ENCODE results near the gene LRRC71.

DNA sequence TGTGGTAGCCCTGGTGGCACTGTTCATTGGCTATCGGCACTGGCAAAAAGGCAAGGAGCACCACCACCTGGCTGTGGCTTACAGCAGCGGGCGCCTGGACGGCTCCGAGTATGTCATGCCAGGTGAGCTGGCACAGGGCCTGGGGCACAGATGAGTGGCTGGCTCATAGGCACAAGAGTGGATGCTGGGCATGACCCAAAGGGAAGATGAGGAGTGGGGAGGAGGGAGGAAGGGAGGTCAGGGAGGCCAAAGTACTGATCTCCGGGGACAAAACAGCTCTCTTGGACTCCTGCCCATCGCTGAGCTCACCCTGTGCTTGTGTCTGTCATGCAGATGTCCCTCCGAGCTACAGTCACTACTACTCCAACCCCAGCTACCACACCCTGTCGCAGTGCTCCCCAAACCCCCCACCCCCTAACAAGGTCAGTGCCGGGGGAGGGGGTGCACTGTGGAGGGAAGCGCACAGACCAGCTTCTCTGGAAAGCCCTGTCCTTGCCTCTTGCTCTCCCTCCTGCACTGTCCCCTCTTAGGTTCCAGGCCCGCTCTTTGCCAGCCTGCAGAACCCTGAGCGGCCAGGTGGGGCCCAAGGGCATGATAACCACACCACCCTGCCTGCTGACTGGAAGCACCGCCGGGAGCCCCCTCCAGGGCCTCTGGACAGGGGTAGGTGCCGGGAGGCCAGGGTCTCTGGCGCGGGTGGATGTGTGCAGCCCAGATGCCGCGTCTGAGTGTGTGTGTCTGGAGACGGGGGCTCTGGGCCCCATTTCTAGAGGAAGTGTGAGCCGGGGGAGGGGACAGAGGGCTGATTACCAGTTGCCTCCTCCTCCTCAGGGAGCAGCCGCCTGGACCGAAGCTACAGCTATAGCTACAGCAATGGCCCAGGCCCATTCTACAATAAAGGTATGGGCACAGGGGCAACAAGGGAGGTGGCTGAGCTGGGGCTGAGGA is 7.3 kb upstream of the LRRC71 start:
- TF ChIP-seq, protein P1, sequence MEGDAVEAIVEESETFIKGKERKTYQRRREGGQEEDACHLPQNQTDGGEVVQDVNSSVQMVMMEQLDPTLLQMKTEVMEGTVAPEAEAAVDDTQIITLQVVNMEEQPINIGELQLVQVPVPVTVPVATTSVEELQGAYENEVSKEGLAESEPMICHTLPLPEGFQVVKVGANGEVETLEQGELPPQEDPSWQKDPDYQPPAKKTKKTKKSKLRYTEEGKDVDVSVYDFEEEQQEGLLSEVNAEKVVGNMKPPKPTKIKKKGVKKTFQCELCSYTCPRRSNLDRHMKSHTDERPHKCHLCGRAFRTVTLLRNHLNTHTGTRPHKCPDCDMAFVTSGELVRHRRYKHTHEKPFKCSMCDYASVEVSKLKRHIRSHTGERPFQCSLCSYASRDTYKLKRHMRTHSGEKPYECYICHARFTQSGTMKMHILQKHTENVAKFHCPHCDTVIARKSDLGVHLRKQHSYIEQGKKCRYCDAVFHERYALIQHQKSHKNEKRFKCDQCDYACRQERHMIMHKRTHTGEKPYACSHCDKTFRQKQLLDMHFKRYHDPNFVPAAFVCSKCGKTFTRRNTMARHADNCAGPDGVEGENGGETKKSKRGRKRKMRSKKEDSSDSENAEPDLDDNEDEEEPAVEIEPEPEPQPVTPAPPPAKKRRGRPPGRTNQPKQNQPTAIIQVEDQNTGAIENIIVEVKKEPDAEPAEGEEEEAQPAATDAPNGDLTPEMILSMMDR (IDR thresholded peaks at IDR 0.05), result no peak
- no peak for TF ChIP-seq EZH2 (IDR thresholded peaks at IDR 0.05)
